Right lobe of liver (tissue), 6 donors: ENCODE results near the gene SLC6A7. TPM values are rescaled to one million over a fixed set of nuclear protein-coding genes. Genes with fewer than 3 reads are reported as not detected.
A peak's percentile ranks its signal among the peaks of the same experiment; 100 is the strongest.

Experiments
- ATAC-seq, 4 donors: fragments of 200-7000 bp; cut with Tn5 transposase; one replicate each; pipeline ENCODE4 v1.9.1; 2020; ENCODE audit warnings: mild to moderate bottlenecking in 4 of 4, moderate library complexity in 4 of 4
- DNase-seq, 3 donors: peaks; one replicate each; pipeline ENCODE4 v3.0.0-alpha.2; 2020
- H3K27ac ChIP-seq, 3 donors: fragments of 200-600 bp; one replicate each; pipeline ENCODE4 v1.8.0; 2022
- H3K27me3 ChIP-seq, 2 donors: fragments of 200-600 bp; one replicate each; pipeline ENCODE4 v1.8.0; 2022
- H3K36me3 ChIP-seq, 4 donors: fragments of 200-600 bp; sonication (generic) in 1 of 4; one replicate each; pipeline versions ENCODE4 v1.5.1 to v1.8.0; 2017 to 2022; ENCODE audit warnings: control low read depth in 1 of 4
- H3K4me1 ChIP-seq, 4 donors: fragments of 200-600 bp; sonication (generic) in 1 of 4; one replicate each; pipeline versions ENCODE4 v1.5.1 to v1.8.0; 2017 to 2022; ENCODE audit warnings: control low read depth in 1 of 4
- H3K4me3 ChIP-seq, 3 donors: fragments of 200-600 bp; one replicate each; pipeline ENCODE4 v1.8.0; 2022
- H3K9me3 ChIP-seq, 4 donors: fragments of 200-600 bp; sonication (generic) in 1 of 4; one replicate each; pipeline versions ENCODE4 v1.5.1 to v1.8.0; 2017 to 2022; ENCODE audit warnings: control low read depth in 1 of 4
- CTCF ChIP-seq, 4 donors: fragments of 200-600 bp in 3 of 4; fragments of 450-650 bp in 1 of 4; IDR thresholded peaks; one replicate each; pipeline versions ENCODE4 v1.5.1 to v1.8.0; 2016 to 2022; ENCODE audit warnings: antibody characterized with exemption in 4 of 4, mild to moderate bottlenecking in 2 of 4
- POLR2A ChIP-seq: fragments of 450-650 bp; IDR thresholded peaks from one replicate; pipeline ENCODE4 v1.6.1; 2017; ENCODE audit warnings: antibody characterized with exemption, mild to moderate bottlenecking
- WGBS: methylation state at CpG from one replicate; pipeline ENCODE4 v1.1.6; 2018; ENCODE audit warnings: low coverage, low lambda C conversion rate; ENCODE audit not compliant: insufficient coverage; ENCODE audit errors: missing lambda C conversion rate; 5-methylcytosine and 5-hydroxymethylcytosine counted together
- intact Hi-C, 2 donors: fragments of 100-400 bp; cut with DNase I; formaldehyde crosslinking; loops; one replicate each; pipeline versions ENCODE4 v1.11.2 to v1.14.1; 2022
- total RNA-seq, 6 experiments: library from RNA; depleted of rRNA in 2 of 6; stranded (reverse); fragments of >200 nt in 2 of 6; fragmentation: NEBNext Ultra II Directional in 3 of 6; extraction: Animal tissue kit (Norgen Biotek cat#: 25700) in 3 of 6; gene quantifications; one replicate each; pipeline versions ENCODE4 v1.1.0 to v1.2.4, GENCODE V29; 2016 to 2023
- donor health status: DM: no; HTN: yes; CAD: no.
- donor health status: DM: no; HTN: no; CAD: no.
- donor health status: DM: no; HTN: no; CAD: no.
- donor health status: DM: no; HTN: yes; CAD: no.
- donor health status: DM: no; HTN: yes; CAD: no.

The SLC6A7 gene
- total RNA-seq, 6 experiments from 2014 or later, result not detected

GRCh38 chr5:150215979-150216944 lies 26.4 kb downstream of the SLC6A7 start:
- 70% methylated on average over 4 of the region's 10 CpGs for WGBS
- Histone ChIP-seq H3K36me3 (no peaks in the 10 kb centered on the region), H3K27ac (no peak overlapping the region), H3K4me1 (no peaks in the 10 kb centered on the region), H3K9me3 (no peaks in the 10 kb centered on the region), H3K4me3 (no peak overlapping the region), H3K27me3 (no peaks in the 10 kb centered on the region)
- no peak for DNase-seq
- intact Hi-C loops, result loop anchor here (5.0 to 10.0 kb wide), 2 partner anchors 54 to 81 kb away; no protein-coding TSS in a partner anchor
- TF ChIP-seq POLR2A, result no peak
- TF ChIP-seq CTCF (IDR thresholded peaks at IDR 0.05), result no peak
- ATAC-seq, result no peak

GRCh38 chr5:150217038-150217437 lies 27.2 kb downstream of the SLC6A7 start:
- Histone ChIP-seq H3K4me3 (no peak overlapping the region), H3K36me3 (no peaks in the 10 kb centered on the region), H3K27ac (no peak overlapping the region), H3K27me3 (no peaks in the 10 kb centered on the region), H3K4me1 (no peaks in the 10 kb centered on the region), H3K9me3 (no peaks in the 10 kb centered on the region)
- ATAC-seq (no peak), DNase-seq (no peak)
- 67% methylated on average over 1 of the region's 2 CpGs for WGBS
- intact Hi-C loops, result loop anchor here (5.0 to 10.0 kb wide), 2 partner anchors 55 to 82 kb away; no protein-coding TSS in a partner anchor
- TF ChIP-seq CTCF (IDR thresholded peaks at IDR 0.05) (no peak), POLR2A (no peak)

GRCh38 chr5:150217873-150218692 lies 28.2 kb downstream of the SLC6A7 start:
- ATAC-seq, result peak; percentile 91 to 99 (median 98)
- no peaks in the 10 kb centered on the region for H3K36me3 ChIP-seq
- no peak overlapping the region for H3K27ac ChIP-seq
- H3K27me3 ChIP-seq, result no peaks in the 10 kb centered on the region
- DNase-seq, result peak; percentile 82 to 86 (median 83)
- no peaks in the 10 kb centered on the region for H3K4me1 ChIP-seq
- H3K9me3 ChIP-seq, result no peaks in the 10 kb centered on the region
- intact Hi-C loops, result loop anchor here (5.0 to 10.0 kb wide), 2 partner anchors 56 to 83 kb away; no protein-coding TSS in a partner anchor
- 27% methylated on average over 9 of the region's 10 CpGs for WGBS
- H3K4me3 ChIP-seq, result no peak overlapping the region
- TF ChIP-seq CTCF (IDR thresholded peaks at IDR 0.05) (peak; percentile 87 to 94 (median 92)), POLR2A (no peak)

GRCh38 chr5:150218693-150219035 lies 28.8 kb downstream of the SLC6A7 start:
- no peaks in the 10 kb centered on the region for H3K9me3 ChIP-seq
- intact Hi-C loops, result loop anchor here (5.0 to 10.0 kb wide), 2 partner anchors 56 to 84 kb away; no protein-coding TSS in a partner anchor
- no CpG with 5 or more reads among the region's 5 CpGs for WGBS
- H3K4me1 ChIP-seq, result no peaks in the 10 kb centered on the region
- no peaks in the 10 kb centered on the region for H3K36me3 ChIP-seq
- no peak for TF ChIP-seq CTCF (IDR thresholded peaks at IDR 0.05)
- no peak for TF ChIP-seq POLR2A
- no peak overlapping the region for H3K27ac ChIP-seq
- H3K4me3 ChIP-seq, result no peak overlapping the region
- no peak for ATAC-seq
- DNase-seq, result no peak
- no peaks in the 10 kb centered on the region for H3K27me3 ChIP-seq
